ENCODE measurements around the gene SPECC1.
"Not testable (repeated sequence)": the region's sequence is repeated elsewhere in the genome, so short reads cannot be mapped to it uniquely, and the experiment has no call there.

SPECC1 gene, protein sequence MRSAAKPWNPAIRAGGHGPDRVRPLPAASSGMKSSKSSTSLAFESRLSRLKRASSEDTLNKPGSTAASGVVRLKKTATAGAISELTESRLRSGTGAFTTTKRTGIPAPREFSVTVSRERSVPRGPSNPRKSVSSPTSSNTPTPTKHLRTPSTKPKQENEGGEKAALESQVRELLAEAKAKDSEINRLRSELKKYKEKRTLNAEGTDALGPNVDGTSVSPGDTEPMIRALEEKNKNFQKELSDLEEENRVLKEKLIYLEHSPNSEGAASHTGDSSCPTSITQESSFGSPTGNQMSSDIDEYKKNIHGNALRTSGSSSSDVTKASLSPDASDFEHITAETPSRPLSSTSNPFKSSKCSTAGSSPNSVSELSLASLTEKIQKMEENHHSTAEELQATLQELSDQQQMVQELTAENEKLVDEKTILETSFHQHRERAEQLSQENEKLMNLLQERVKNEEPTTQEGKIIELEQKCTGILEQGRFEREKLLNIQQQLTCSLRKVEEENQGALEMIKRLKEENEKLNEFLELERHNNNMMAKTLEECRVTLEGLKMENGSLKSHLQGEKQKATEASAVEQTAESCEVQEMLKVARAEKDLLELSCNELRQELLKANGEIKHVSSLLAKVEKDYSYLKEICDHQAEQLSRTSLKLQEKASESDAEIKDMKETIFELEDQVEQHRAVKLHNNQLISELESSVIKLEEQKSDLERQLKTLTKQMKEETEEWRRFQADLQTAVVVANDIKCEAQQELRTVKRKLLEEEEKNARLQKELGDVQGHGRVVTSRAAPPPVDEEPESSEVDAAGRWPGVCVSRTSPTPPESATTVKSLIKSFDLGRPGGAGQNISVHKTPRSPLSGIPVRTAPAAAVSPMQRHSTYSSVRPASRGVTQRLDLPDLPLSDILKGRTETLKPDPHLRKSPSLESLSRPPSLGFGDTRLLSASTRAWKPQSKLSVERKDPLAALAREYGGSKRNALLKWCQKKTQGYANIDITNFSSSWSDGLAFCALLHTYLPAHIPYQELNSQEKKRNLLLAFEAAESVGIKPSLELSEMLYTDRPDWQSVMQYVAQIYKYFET

DNA sequence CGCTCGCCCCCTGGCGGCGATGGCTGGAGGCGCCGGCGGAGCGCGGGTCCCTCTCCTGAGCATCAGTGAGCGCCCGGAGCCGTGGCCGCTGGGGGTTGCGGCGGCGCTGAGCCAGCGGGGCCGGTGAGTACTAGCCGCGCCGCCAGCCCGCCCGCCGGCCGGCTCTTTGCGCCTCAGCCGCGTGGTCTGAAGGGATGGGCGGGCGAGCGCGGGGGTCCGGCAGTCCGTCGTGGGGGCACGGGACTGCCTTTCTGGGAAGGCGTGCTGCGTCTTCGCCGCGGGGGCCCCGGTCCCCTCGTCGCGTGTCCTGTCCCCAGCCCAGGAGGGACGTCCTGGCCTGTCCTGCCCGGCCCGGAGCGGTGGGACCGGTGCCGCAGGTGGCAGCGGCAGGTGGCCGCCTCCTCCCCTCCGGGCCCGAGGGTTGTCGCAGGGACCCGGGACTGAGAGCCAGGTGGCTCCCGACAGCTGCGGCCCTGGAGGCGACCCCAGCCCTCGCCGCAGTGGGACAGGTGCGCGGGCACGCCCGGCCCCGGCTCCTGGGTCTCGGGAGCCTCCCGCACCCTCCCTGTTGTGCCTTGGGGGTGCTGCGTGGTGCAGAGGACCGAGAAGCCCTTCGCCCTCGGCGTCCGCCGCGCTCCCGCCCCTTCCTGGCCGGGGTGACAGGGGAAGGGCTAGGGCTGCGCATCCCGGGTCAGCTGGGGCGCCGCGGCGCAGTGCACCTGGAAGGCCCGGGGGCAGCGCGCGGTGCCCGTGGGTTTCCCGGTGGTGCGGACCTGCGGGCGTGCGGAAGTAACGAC lies at the start of gene SPECC1:
TSS of gene SPECC1 (plus strand) at position 58 of the 797 bp plus-strand sequence. CDS start 87,293 bp downstream, outside the sequence.
- DNase-seq (ENCODE audit: insufficient read length, low spot score) (peak; percentile 96), FAIRE-seq (no peak)
- TF ChIP-seq POLR2A (IDR thresholded peaks at IDR 0.05; ENCODE audit: low read depth, low read length), result no peak

DNA sequence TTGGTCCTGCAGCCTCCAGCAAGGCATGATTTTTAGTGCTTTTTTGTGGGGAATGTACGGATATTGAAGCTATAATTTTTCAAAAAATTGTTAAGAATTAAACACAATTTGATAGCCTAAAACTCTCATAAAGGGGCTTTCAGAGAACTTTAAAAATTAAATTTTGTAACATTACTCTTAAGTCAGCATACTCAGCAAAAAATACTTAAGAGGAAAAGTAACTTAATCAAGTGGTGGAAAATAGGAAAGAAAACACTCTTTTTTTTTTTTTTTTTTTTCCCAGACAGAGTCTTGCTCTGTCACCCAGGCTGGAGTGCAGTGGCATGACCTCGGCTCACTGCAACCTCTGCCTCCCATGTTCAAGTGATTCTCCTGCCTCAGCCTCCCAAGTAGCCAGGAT lies 46.2 kb upstream of the SPECC1 start:
- not testable (repeated sequence) for DNase-seq (ENCODE audit: insufficient read length, low spot score); FAIRE-seq

DNA sequence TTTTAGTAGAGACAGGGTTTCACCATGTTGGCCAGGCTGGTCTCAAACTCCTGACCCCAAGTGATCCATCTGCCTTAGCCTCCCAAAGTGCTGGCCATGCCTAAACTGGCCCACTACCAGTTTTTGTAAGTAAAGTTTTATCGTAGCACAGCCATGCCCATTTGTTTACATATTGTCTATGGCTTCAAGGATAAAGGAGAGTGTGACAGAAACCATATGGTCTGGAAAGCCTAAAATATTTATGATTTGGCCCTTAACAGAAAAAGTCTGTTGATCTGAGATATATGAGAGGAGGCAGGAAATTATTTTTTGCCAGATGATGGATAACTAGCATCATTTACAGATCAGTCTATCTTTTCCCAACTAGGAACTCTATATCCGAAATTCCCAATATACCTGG lies 36.0 kb upstream of the SPECC1 start:
- FAIRE-seq, result no peak
- TF ChIP-seq POLR2A (IDR thresholded peaks at IDR 0.05; ENCODE audit: low read depth, low read length), result no peak

DNA sequence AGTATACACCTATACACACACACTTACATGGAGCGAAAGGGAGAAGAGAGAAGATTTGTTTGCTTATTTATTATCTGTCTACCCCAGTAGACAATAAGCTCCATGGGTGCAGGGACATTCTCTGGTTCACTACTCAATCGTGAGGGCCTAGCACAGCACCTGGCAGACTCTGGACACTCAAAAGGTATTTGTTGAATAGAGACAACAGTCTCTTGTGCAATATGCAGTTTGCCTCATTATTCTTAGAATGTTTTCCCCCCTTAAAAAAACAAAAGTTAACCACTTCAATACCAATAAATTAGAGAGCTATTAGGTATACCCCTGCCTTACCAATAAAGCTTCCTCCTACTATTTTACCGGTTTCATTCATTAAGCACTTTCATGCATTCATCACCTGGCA lies 33.6 kb upstream of the SPECC1 start:
- no peak for DNase-seq (ENCODE audit: insufficient read length, low spot score)
- TF ChIP-seq POLR2A (IDR thresholded peaks at IDR 0.05; ENCODE audit: low read depth, low read length), result no peak
- no peak for FAIRE-seq

More for the DNA sequence above, 36.0 kb upstream of the SPECC1 start:
- DNase-seq (ENCODE audit: insufficient read length, low spot score), result no peak

DNA sequence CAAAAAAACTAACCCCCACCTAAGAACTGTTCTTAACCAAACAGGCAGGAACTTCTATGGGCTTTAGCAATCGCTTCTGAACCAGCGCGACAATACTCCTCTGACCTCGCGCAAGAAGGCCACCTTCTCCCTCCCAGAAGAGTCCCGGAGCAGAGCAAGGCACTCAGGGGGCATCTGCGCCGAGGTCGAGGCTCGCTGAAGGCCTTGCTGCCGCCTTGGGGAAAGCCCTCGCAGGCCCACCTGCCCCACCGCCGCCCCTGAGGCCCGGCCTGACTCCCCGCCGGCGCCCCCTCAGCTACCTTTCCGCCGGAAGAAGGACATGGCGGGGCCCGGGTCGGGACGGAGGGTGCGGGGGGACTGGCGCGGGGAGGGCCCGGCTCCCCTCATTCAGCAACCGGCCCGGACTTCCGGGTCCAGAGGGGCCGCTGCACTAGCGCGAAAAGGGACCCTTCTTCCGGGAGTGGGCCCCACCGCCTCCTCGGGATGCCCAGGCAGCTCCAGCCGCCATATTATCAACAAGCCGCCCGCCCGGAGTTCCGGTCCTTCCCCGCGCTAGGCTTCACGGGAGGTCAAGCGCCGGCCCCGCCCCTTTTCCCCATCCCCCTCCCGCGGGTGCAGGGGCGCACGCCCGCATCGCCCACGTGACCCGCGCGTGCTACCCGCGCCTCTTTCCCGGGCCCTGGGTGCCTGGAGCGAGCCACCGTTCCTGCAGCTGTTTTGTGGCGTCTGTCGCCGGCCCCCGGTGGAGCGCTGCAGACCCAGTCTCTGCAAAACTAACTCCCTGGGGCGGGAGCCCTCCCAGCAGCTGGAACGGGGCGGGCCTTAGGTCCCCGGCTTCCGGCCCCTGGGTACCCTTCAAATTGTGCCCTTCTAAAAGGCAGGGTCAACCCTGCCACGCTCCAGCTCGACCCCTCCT lies 31.6 kb upstream of the SPECC1 start, which contains the start of gene AKAP10:
TSS of gene AKAP10 (minus strand) at position 536 of the 916 bp plus-strand sequence. CDS start at position 387, 149 bp downstream.
- peak; percentile 67 for TF ChIP-seq POLR2A (IDR thresholded peaks at IDR 0.05; ENCODE audit: low read depth, low read length)
- peak; percentile 97 for DNase-seq (ENCODE audit: insufficient read length, low spot score)
- no peak for FAIRE-seq

DNA sequence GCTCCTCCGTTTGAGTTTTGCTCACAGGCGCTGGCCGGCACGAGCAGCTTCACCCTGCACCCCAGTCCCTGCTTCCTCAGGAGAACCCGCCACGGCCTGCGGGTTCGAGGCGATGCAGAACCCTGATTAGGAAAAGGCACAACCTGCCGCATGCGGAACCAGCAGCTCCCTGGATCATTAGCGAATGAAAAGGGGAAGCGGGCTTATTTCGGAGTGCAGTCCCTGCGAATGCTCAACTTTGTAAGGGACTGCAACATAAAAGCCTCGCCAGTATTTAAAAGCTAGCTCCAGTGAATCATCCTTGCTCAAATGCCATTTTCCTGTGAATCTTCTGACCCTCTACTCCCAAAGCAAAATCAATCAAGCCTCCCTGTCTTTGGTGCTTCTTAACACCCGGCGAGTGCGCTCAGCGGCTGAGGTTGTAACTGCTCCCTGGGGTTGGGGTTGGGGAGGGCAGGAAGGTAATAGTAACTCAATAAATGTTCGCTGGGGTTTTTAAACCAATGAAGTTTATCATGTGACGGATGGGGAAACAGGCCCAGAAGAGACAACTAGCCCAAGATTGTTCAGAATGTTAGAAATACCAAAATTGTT lies 30.9 kb upstream of the SPECC1 start:
- no peak for TF ChIP-seq POLR2A (IDR thresholded peaks at IDR 0.05; ENCODE audit: low read depth, low read length)
- no peak for FAIRE-seq
- no peak for DNase-seq (ENCODE audit: insufficient read length, low spot score)

DNA sequence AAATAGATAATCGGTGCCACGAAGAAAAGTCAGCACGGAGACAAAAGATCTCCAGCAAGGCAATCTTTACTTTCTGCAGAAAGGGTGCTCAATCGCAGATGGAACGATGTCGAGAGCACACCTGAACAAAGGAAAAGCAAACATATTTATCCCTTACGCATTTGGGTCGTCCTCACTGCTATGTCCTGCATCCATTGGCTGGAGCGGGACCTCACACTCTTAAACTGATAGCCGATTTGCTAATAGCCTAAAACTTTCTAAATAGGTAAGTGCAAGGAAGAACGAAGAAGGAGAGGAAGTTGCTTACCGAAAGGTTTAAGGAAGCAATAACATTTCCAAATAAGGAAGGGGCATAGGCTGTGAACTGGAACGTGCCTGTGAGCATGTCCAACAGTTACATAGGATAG lies 30.4 kb upstream of the SPECC1 start:
- no peak for DNase-seq (ENCODE audit: insufficient read length, low spot score)
- TF ChIP-seq POLR2A (IDR thresholded peaks at IDR 0.05; ENCODE audit: low read depth, low read length), result no peak
- no peak for FAIRE-seq

DNA sequence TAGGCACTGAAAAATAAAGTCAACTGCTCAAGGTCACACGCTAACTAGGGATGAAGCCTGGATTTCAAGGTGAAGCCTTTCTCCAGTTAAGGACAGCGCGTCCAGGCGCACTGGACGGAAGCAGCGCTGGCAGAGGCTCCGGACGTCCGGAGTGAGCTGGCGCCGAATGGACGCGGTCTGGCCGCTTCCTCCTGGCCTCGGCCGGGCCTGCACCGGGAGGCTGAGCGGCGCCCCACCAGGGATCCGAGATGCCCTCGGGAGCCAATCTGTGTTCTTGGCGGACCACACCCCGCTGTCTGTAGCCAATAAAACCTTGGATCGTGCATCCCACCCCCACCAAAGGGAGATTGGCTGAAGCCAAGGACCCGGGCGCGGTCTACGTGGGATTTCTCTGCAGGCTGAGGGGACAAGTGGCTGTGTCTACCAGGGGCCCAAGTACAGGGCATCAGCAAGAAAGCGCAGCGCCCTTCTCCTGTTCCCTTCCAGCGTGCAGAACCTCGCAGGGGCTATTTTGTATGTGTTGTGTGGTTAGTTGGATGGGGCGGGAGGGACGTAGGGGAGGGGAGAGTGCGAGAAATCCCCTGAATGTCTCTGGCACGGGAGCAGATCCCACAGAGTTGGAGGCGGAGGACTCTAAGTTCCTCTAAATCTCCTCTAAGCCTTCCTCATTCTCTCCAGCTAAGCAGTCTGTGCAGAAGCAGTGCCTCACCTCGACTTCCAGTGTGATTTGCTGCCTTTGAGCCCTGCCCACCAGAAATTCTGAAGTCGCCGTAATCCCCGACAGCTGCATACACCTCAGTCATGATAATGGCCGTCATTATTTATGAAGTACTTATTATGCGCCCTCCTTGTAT lies 29.0 kb upstream of the SPECC1 start:
- TF ChIP-seq POLR2A (IDR thresholded peaks at IDR 0.05; ENCODE audit: low read depth, low read length), result no peak
- no peak for DNase-seq (ENCODE audit: insufficient read length, low spot score)
- FAIRE-seq, result no peak

DNA sequence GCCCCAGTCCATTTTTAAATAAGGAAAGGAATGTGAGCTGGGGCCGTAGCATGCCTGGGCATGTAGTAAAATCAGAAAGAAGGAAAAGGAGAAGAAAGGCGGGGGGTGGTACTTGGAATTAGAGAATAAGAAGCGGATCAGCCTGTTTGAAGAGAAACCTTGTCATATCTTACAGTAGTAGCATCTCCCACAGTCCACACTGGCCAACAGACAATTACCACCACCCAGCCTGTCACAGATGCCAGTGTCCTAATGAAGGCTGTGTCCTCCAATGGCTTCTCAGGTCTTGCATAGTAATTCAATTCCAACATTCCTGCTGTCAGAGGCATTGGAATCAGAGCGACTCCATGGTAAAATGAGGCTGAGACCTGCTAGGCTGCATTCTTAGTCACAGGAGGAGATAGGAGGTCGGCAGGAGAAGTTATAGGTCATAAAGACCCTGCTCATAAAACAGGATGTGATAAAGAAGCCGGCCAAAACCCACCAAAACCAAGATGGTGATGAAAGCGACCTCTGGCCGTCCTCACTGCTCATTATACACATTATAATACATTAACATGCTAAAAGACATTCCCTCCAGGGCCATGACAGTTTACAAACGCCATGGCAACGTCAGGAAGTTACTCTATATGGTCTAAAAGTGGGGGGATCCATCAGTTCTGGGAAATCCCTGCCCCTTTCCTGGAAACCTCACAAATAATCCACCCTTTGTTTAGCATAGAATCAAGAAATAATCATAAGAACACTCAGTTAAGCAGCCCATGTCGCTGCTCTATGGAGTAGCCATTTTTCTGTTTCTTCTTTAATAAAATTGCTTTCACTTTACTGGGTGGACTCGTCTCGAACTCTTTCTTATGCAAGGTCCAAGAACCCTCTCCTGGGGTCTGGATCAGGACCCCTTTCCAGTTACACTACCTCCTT lies 22.0 kb upstream of the SPECC1 start:
- FAIRE-seq (no peak), DNase-seq (ENCODE audit: insufficient read length, low spot score) (no peak)
- TF ChIP-seq POLR2A (IDR thresholded peaks at IDR 0.05; ENCODE audit: low read depth, low read length), result no peak

DNA sequence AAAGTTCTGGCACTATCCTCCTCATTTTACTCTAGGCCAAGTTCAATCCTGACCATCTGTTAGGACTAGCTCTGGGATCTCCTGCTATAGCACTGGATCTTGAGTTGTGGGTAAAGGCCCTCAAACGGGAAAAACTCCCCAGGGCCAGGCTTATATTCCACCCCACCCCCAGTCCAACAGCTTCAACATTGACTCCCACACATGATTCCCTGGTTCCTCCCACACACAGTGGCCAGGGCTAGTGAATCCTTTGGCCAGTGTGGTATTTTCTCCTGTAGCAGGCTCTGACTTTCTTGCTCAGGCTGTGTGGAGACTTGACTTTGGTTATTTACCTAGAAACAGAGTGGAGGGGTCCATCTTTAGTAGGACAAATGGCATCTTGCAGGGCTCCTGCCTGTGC lies 21.3 kb upstream of the SPECC1 start:
- TF ChIP-seq POLR2A (IDR thresholded peaks at IDR 0.05; ENCODE audit: low read depth, low read length), result no peak
- DNase-seq (ENCODE audit: insufficient read length, low spot score) (no peak), FAIRE-seq (no peak)

All from H54 (cell line).